HepG2 (cell line): Measurements from ENCODE around the gene LSM3. TPM values are rescaled to one million over a fixed set of nuclear protein-coding genes. Genes with fewer than 3 reads are reported as not detected.

ENCODE experiments used
- ATAC-seq: fragments of 200-7000 bp; cut with Tn5 transposase; 3 replicates; pipeline ENCODE4 v1.9.1; 2020; ENCODE audit warnings: mild to moderate bottlenecking, moderate library complexity
- BruUV-seq: library from RNA; stranded (reverse); fragments of 400-500 nt; replicated peaks from 2 replicates; lab custom pipeline; 2021; lab: Mats Ljungman, UMichigan
- CTCF ChIA-PET: fragments of 300-600 bp; formaldehyde crosslinking; extraction: SDS; loops from one replicate; lab custom pipeline; 2021; ENCODE audit warnings: low total read pairs, inconsistent platforms, low intra/inter-chr PET ratio; lab: Yijun Ruan, JAX
- POLR2A ChIA-PET: fragments of 350-600 bp; sonication (Branson Sonifier 250); formaldehyde crosslinking; loops from one replicate; lab custom pipeline; 2020; ENCODE audit warnings: antibody characterized with exemption, inconsistent platforms; lab: Yijun Ruan, JAX
- DNase-seq: peaks from one replicate; pipeline ENCODE4 v3.0.0-alpha.2; 2015; ENCODE audit warnings: low spot score
- FAIRE-seq: peaks from 3 replicates; lab custom pipeline; 2011; peaks lifted over from hg19 to GRCh38; lab: Jason Lieb, UNC
- H2AFZ ChIP-seq: one replicate; pipeline ENCODE4 v1.6.1; 2011; ENCODE audit warnings: low read length, inconsistent platforms
- H3K27ac ChIP-seq: fragments of 300-600 bp; 3 replicates; pipeline ENCODE4 v1.8.0; 2011; ENCODE audit warnings: mixed run types, mild to moderate bottlenecking, mixed read lengths, low read length, inconsistent platforms; ENCODE audit not compliant: insufficient read depth; ENCODE audit errors: extremely low read length
- H3K27me3 ChIP-seq, 2 experiments: fragments of 200-600 bp in 1 of 2; 2 replicates in 1 of 2; 3 replicates in 1 of 2; pipeline versions ENCODE4 v1.6.0 to v1.8.0; 2011; ENCODE audit warnings: low read length in 2 of 2, mild to moderate bottlenecking in 2 of 2, moderate library complexity in 2 of 2, inconsistent platforms in 1 of 2; ENCODE audit not compliant: insufficient read depth in 2 of 2, control insufficient read depth in 1 of 2
- H3K36me3 ChIP-seq, 2 experiments: fragments of 200-600 bp in 1 of 2; replicated peaks in 1 of 2; 2 replicates in 1 of 2; 3 replicates in 1 of 2; pipeline versions ENCODE4 v1.5.1 to v1.8.0; 2011; ENCODE audit warnings: low read length in 2 of 2, inconsistent platforms in 1 of 2; ENCODE audit not compliant: insufficient read depth in 2 of 2, control insufficient read depth in 1 of 2
- H3K4me1 ChIP-seq: 2 replicates; pipeline ENCODE4 v1.5.1; 2012; ENCODE audit warnings: low read length, inconsistent platforms; ENCODE audit not compliant: insufficient read depth
- H3K4me2 ChIP-seq: 2 replicates; pipeline ENCODE4 v1.6.0; 2011; ENCODE audit warnings: low read depth, low read length, inconsistent platforms
- H3K4me3 ChIP-seq, 3 experiments: fragments of 200-600 bp in 1 of 3; sonication (generic), shearing (Covaris generic) in 1 of 3; replicated peaks in 1 of 3; 2 replicates each; pipeline ENCODE4 v1.5.1; 2011 to 2016; ENCODE audit warnings: low read length in 3 of 3, inconsistent platforms in 2 of 3, low read depth in 2 of 3, mild to moderate bottlenecking in 2 of 3, control low read depth in 1 of 3, mixed read lengths in 1 of 3; ENCODE audit not compliant: insufficient read depth in 1 of 3
- H3K79me2 ChIP-seq: one replicate; pipeline ENCODE4 v1.6.1; 2011; ENCODE audit warnings: low read length, inconsistent platforms; ENCODE audit not compliant: insufficient read depth
- H3K9ac ChIP-seq: 2 replicates; pipeline ENCODE4 v1.6.0; 2011; ENCODE audit warnings: mild to moderate bottlenecking, low read depth, low read length, inconsistent platforms; ENCODE audit not compliant: insufficient read depth
- H3K9me3 ChIP-seq: 2 replicates; pipeline ENCODE4 v1.5.1; 2012; ENCODE audit warnings: mild to moderate bottlenecking, low read length
- H4K20me1 ChIP-seq: 2 replicates; pipeline ENCODE4 v1.6.0; 2011; ENCODE audit warnings: inconsistent platforms, mild to moderate bottlenecking, low read length, moderate library complexity; ENCODE audit not compliant: insufficient read depth
- CHD2 ChIP-seq: IDR thresholded peaks from 2 replicates; pipeline ENCODE4 v1.6.1; 2011; ENCODE audit warnings: low read depth, low read length, improper control_type of control experiment
- CREB1 ChIP-seq, 2 experiments: fragments of 450-650 bp in 1 of 2; IDR thresholded peaks; 2 replicates each; pipeline ENCODE4 v1.6.1; 2016 to 2017; ENCODE audit warnings: control low read depth in 1 of 2, mild to moderate bottlenecking in 1 of 2, missing compliant biosample characterization in 1 of 2, missing genetic modification characterization in 1 of 2
- FOXA1 ChIP-seq, 2 experiments: fragments of 450-650 bp in 1 of 2; sonication (generic) in 1 of 2; formaldehyde crosslinking in 1 of 2; IDR thresholded peaks; 2 replicates each; pipeline versions ENCODE4 v1.4.0 to v1.6.1; 2016 to 2020; ENCODE audit warnings: missing genetic modification reagents in 1 of 2
- FOXP1 ChIP-seq, 2 experiments: fragments of 450-650 bp in 1 of 2; IDR thresholded peaks; 2 replicates each; pipeline ENCODE4 v1.6.1; 2017 to 2018; ENCODE audit warnings: antibody characterized with exemption in 1 of 2
- SALL2 ChIP-seq: sonication (generic); formaldehyde crosslinking; IDR thresholded peaks from 2 replicates; pipeline ENCODE4 v1.8.1; 2023; ENCODE audit warnings: mild to moderate bottlenecking, missing genetic modification reagents, inconsistent platforms
- SCMH1 ChIP-seq: sonication (generic); formaldehyde crosslinking; IDR thresholded peaks from 2 replicates; pipeline ENCODE4 v1.9.0; 2021; ENCODE audit warnings: missing genetic modification reagents, mild to moderate bottlenecking, borderline replicate concordance
- TRIM22 ChIP-seq: fragments of 450-650 bp; IDR thresholded peaks from 2 replicates; pipeline ENCODE4 v1.6.1; 2017
- ZBTB37 ChIP-seq: sonication (generic); formaldehyde crosslinking; IDR thresholded peaks from 2 replicates; pipeline ENCODE4 v1.4.0; 2020; ENCODE audit warnings: mild to moderate bottlenecking, missing genetic modification reagents
- ZEB1 ChIP-seq: IDR thresholded peaks from 2 replicates; pipeline ENCODE4 v1.6.1; 2012; ENCODE audit warnings: mild to moderate bottlenecking, low read depth, inconsistent platforms; ENCODE audit not compliant: insufficient replicate concordance
- ZFP36 ChIP-seq: fragments of 150-350 bp; IDR thresholded peaks from 2 replicates; pipeline ENCODE4 v1.6.1; 2018; ENCODE audit warnings: borderline replicate concordance, low read length, low read depth; ENCODE audit not compliant: partially characterized antibody
- ZNF20 ChIP-seq: sonication (generic); formaldehyde crosslinking; IDR thresholded peaks from 2 replicates; pipeline ENCODE4 v1.4.0; 2020; ENCODE audit warnings: mild to moderate bottlenecking, moderate library complexity, missing genetic modification reagents
- ZNF253 ChIP-seq: sonication (generic); formaldehyde crosslinking; IDR thresholded peaks from 2 replicates; pipeline ENCODE4 v1.8.0; 2022; ENCODE audit warnings: mild to moderate bottlenecking, missing genetic modification reagents, borderline replicate concordance
- ZNF34 ChIP-seq: sonication (generic); formaldehyde crosslinking; IDR thresholded peaks from 2 replicates; pipeline ENCODE4 v1.4.0; 2020; ENCODE audit warnings: mild to moderate bottlenecking, missing genetic modification reagents, borderline replicate concordance
- ZNF646 ChIP-seq: sonication (generic); formaldehyde crosslinking; IDR thresholded peaks from 2 replicates; pipeline ENCODE4 v1.9.0; 2021; ENCODE audit warnings: mild to moderate bottlenecking, missing genetic modification reagents
- ZNF83 ChIP-seq: sonication (generic); formaldehyde crosslinking; IDR thresholded peaks from 2 replicates; pipeline ENCODE4 v1.4.0; 2020; ENCODE audit warnings: missing genetic modification reagents, mild to moderate bottlenecking, borderline replicate concordance
- ZSCAN20 ChIP-seq: sonication (generic); formaldehyde crosslinking; IDR thresholded peaks from 2 replicates; pipeline ENCODE4 v1.4.0; 2020; ENCODE audit warnings: missing genetic modification reagents, mild to moderate bottlenecking, borderline replicate concordance
- WGBS: methylation state at CpG from one replicate; pipeline ENCODE4 v1.1.6; 2017; ENCODE audit warnings: low lambda C conversion rate; 5-methylcytosine and 5-hydroxymethylcytosine counted together
- in situ Hi-C: cut with HindIII; loops from 2 replicates; pipeline ENCODE4 v1.10.0; 2017; ENCODE audit warnings: low pct_unique_long_range_greater_than_20kb; ENCODE audit not compliant: extremely low pct_ligation_motif_present
- intact Hi-C: fragments of 100-400 bp; cut with micrococcal nuclease; formaldehyde crosslinking; loops from one replicate; pipeline ENCODE4 v1.10.0; 2022; ENCODE audit not compliant: unreplicated experiment
- polyA plus RNA-seq, 8 experiments: library from polyadenylated mRNA; depleted of rRNA in 3 of 8; stranded (reverse) in 7 of 8; unstranded in 1 of 8; fragments of >200 nt; fragmentation: Illumina TruSeq in 4 of 8; extraction: Trizol in 4 of 8; gene quantifications; 2 replicates each; pipeline versions ENCODE4 v1.2.1 to v1.2.3, GENCODE V29; 2011 to 2016; ENCODE audit warnings: low read depth in 4 of 8, missing spikeins in 1 of 8, mixed read lengths in 1 of 8; ENCODE audit not compliant: insufficient read depth in 1 of 8
- total RNA-seq, 5 experiments: library from RNA; depleted of rRNA; stranded (reverse); fragments of >200 nt; fragmentation: Illumina TruSeq; extraction: Trizol; gene quantifications; 2 replicates each; pipeline ENCODE4 v1.2.3, GENCODE V29; 2016; ENCODE audit warnings: low read depth in 1 of 5

The LSM3 gene
- total and polyA plus RNA-seq, 2 of the 13 experiments (the other 11 are each of a cell fraction or from before 2014, with no cell fraction given): 5.1 to 19.4 TPM

- H3K4me1 ChIP-seq: peaks cover 5% of the 10 kb centered on the region
- H3K36me3 ChIP-seq: peaks cover 21 to 46% of the 10 kb centered on the region in 2 experiments
- in situ Hi-C loops: no loop called here
- H3K9ac ChIP-seq: no peak overlapping the region
- no peak overlapping the region for H3K27ac ChIP-seq
- intact Hi-C loops: no loop called here
- no peaks in the 10 kb centered on the region for H4K20me1 ChIP-seq
- no peak overlapping the region for H3K4me2 ChIP-seq
- TF ChIP-seq ZNF83 (CRISPR knock-in tag): no peak
- TF ChIP-seq ZFP36: no peak
- no peak for TF ChIP-seq FOXA1 (IDR thresholded peaks at IDR 0.05)
- no peak for TF ChIP-seq FOXA1 (CRISPR knock-in tag; IDR thresholded peaks at IDR 0.05)
- no peak for TF ChIP-seq ZNF646 (CRISPR knock-in tag)
- TF ChIP-seq FOXP1 (IDR thresholded peaks at IDR 0.05): no peak
- no peak for TF ChIP-seq FOXP1 (CRISPR knock-in tag; IDR thresholded peaks at IDR 0.05)
- no peak for TF ChIP-seq SCMH1 (CRISPR knock-in tag)
- no peak for TF ChIP-seq CREB1 (IDR thresholded peaks at IDR 0.05)
- no peak for TF ChIP-seq CREB1 (CRISPR knock-in tag; IDR thresholded peaks at IDR 0.05)
- TF ChIP-seq TRIM22: no peak
- no peak for TF ChIP-seq ZEB1
- no peak for TF ChIP-seq ZSCAN20 (CRISPR knock-in tag)
- no peak for TF ChIP-seq ZBTB37 (CRISPR knock-in tag)
- TF ChIP-seq SALL2 (CRISPR knock-in tag): no peak
- TF ChIP-seq ZNF20: no peak
- TF ChIP-seq ZNF253 (CRISPR knock-in tag): no peak
- no peak for TF ChIP-seq CHD2
- TF ChIP-seq ZNF34: no peak
- H2AFZ ChIP-seq: no peak overlapping the region
- ChIA-PET POLR2A (no interaction called here), CTCF (no interaction called here)
- no peak overlapping the region for H3K4me3 ChIP-seq
- no TSS peak for BruUV-seq
- no peaks in the 10 kb centered on the region for H3K9me3 ChIP-seq
- DNase-seq (no peak), ATAC-seq (no peak), FAIRE-seq (no peak)
- 100% methylated on average over 9 of the region's 9 CpGs for WGBS
- no peaks in the 10 kb centered on the region for H3K27me3 ChIP-seq
- no peaks in the 10 kb centered on the region for H3K79me2 ChIP-seq
These were observed 28.5 kb upstream of the LSM3 start for GRCh38 chr3:14150078-14150477.
